GM19455 (cell line): ENCODE results near the gene AK4.

Source experiments
- ATAC-seq: cut with Tn5 transposase; IDR thresholded peaks from one replicate; pipeline ENCODE4 v1.9.1; 2021; ENCODE audit not compliant: unreplicated experiment

The AK4 gene

DNA sequence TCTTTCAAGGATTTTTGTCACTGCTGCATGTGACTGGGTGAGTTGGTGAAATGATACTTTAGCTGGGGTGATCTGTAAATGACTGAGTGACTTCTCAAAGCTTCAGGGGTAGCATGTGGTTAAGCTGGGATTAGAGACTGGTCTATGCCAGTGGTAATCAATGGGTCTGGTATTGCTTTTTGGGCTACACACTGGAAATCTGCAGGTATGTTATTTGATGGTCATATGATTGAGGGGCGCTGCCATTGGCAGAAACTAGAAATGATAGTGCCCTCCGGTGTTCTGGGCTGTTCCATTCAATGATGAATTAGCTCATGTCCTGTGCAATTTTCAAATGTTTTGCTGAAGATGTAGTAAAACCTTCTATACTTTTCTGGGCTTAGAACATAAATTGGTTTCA, 121.6 kb downstream of the AK4 start:
- no peak for ATAC-seq

DNA sequence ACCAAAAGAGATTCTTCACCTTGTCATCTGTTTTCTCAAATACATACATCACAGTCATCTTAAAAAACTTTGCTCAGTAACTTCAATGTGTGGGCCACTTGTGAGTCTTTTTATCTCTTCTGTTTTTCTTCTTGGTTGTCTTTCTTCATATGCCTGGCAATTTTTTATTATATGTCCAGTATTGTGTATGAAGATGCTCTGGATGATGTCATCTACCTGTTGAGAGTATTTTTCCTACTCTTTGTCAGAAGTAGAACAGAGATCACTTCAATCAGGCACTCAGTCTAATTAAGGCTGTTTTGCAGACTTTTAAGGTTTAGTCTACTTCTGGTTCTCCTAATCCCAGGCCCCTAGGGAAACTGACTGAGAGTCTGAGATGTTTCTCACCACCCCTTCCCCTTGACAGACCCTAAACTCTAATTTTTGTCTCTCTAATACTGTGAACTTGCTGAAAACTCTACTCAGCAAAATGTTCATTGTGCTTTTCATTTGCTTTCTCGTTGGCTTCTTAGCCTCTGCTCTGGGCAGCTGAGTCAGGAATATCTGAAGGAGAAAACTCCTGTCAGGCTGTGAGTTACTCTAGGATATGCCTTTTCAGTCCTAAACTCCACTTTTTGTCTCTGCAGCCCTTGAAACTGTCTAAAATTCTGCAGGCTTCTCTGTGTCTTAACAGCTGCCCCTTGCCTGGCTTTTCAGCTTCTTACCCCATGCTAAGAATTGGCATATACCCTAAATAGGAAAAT, 128.4 kb downstream of the AK4 start:
- no peak for ATAC-seq

DNA sequence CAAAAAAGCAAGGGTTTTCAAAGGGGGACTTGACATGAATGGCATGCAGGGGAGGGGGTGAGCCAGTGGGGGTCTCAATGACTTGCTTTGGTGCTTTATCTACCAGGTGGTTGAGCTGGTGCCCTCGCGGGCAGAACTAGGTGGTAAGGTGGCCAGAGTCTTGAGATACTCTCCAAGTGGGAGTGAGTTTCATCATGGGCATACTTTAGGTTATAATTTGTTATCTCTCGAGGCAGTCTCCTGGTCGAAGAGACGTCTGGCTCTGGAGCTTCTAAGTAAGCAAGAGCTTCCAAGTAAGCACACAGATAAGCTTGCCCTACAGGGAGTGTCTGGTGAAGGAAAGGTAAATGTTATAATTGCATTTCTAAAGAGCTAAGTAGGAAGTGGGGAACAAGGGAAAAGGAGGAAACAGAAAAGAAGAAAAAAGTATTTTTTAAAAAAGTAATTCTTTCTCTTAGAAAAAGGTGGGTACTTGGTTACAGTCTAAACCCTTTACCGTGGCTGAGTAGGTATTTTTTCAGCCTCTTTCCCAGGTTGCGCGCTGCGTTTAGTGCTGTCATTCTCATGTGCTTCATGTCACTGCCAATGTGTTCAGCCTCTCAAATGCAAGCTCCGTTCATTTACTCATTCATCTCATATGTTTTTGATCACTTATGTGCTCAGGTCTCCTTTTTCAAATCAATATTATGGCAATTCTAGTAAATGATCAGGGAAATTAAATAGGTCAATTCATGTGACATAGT, 129.8 kb downstream of the AK4 start:
- no peak for ATAC-seq

DNA sequence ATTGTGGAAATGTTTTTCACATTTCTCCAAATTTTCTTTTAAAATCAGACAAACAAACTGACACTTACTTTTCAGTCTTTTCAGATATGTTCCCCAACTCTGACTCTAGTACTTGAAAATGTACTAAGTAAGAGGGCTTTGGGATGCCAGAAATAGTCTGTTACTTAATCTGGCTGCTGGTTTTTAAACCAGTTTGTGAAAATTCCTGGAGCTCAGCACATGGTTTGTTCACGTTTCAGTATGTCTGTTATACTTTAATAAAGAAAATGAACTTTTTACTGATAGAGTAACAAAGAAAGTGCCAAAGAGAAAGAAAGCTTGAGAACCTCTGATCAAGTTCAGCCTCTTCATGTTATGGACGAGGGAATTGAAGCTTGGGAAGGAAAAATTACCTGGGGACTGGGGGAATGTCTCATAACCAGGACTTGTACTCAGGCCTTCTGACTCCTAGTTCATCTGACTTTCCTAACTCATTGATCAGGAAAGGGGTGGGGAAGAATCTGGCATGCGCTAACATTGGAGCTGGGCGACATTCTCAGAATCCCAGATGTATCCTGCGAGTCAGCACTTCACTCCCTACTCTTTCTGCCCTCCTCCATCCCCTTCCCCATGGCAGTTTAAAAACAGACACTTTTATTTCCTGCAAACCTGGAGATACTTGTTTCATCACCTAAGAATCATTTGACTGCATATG, 130.5 kb downstream of the AK4 start:
- ATAC-seq = no peak

- ATAC-seq = no peak
Observed at GRCh38 chr1:65279070-65279779, 131.2 kb downstream of the AK4 start.
